CD4-positive, CD25-positive, alpha-beta regulatory T cell (primary cell): ENCODE data around the gene ADAMTS16. TPM values are rescaled to one million over a fixed set of nuclear protein-coding genes. Genes with fewer than 3 reads are reported as not detected.

ENCODE experiments used
- ATAC-seq, 2 donors: fragments of 150-1000 bp; cut with Tn5 transposase; one replicate each; pipeline ENCODE4 v1.10.0; 2021; ENCODE audit warnings: low read depth in 2 of 2, moderate number of reproducible peaks in 2 of 2, moderate library complexity in 1 of 2
- DNase-seq, 3 donors: peaks; one replicate each; pipeline versions ENCODE4 v3.0.0 to v3.0.0-alpha.2; 2012 to 2022; ENCODE audit warnings: mixed read lengths in 1 of 3
- H3K27ac ChIP-seq: one replicate; pipeline ENCODE4 v1.7.0; 2013; ENCODE audit warnings: mild to moderate bottlenecking, low read length; ENCODE audit not compliant: insufficient read depth, poor library complexity, severe bottlenecking
- H3K27me3 ChIP-seq: one replicate; pipeline ENCODE4 v1.7.0; 2013; ENCODE audit warnings: low read length; ENCODE audit not compliant: control insufficient read depth, insufficient read depth
- H3K36me3 ChIP-seq: one replicate; pipeline ENCODE4 v1.7.0; 2013; ENCODE audit warnings: mild to moderate bottlenecking, low read length, moderate library complexity; ENCODE audit not compliant: control insufficient read depth, insufficient read depth
- H3K4me1 ChIP-seq: 2 replicates; pipeline ENCODE4 v1.7.0; 2013; ENCODE audit warnings: mild to moderate bottlenecking, low read length; ENCODE audit not compliant: insufficient read depth, control insufficient read depth, poor library complexity, severe bottlenecking
- H3K4me3 ChIP-seq: one replicate; pipeline ENCODE4 v1.7.0; 2013; ENCODE audit warnings: low read depth, mild to moderate bottlenecking, low read length, moderate library complexity
- H3K9me3 ChIP-seq, 2 experiments: 1 replicate in 1 of 2; 2 replicates in 1 of 2; pipeline ENCODE4 v1.7.0; 2013; ENCODE audit warnings: low read length in 2 of 2, mild to moderate bottlenecking in 1 of 2, moderate library complexity in 1 of 2; ENCODE audit not compliant: control insufficient read depth in 2 of 2
- H3K27ac Mint-ChIP-seq, 3 donors: one replicate each; pipeline ENCODE4 v1.8.0; 2020 to 2022; ENCODE audit warnings: mild to moderate bottlenecking in 3 of 3, mixed read lengths in 3 of 3, moderate library complexity in 2 of 3
- H3K27me3 Mint-ChIP-seq: one replicate; pipeline ENCODE4 v1.8.0; 2022; ENCODE audit warnings: mild to moderate bottlenecking, mixed read lengths
- H3K36me3 Mint-ChIP-seq: one replicate; pipeline ENCODE4 v1.8.0; 2020; ENCODE audit warnings: mixed read lengths
- H3K4me1 Mint-ChIP-seq, 4 donors: one replicate each; pipeline ENCODE4 v1.8.0; 2020 to 2022; ENCODE audit warnings: mixed read lengths in 4 of 4, mild to moderate bottlenecking in 1 of 4
- H3K4me3 Mint-ChIP-seq, 4 donors: one replicate each; pipeline ENCODE4 v1.8.0; 2020 to 2022; ENCODE audit warnings: mild to moderate bottlenecking in 4 of 4, mixed read lengths in 4 of 4, moderate library complexity in 3 of 4
- H3K9me3 Mint-ChIP-seq, 7 donors: one replicate each; pipeline ENCODE4 v1.8.0; 2020 to 2022; ENCODE audit warnings: mixed read lengths in 7 of 7, mild to moderate bottlenecking in 3 of 7, moderate library complexity in 2 of 7
- polyA plus RNA-seq, 4 donors: library from polyadenylated mRNA; unstranded; fragments of 300-500 nt; fragmentation: Illumina TruSeq; gene quantifications; one replicate each; pipeline ENCODE4 v1.2.3, GENCODE V29; 2021
- total RNA-seq: library from RNA; stranded (reverse); gene quantifications from one replicate; pipeline ENCODE4 v1.2.3, GENCODE V29; 2022

The ADAMTS16 gene
- total and polyA plus RNA-seq, 5 donors from 2014 or later, result not detected

DNA sequence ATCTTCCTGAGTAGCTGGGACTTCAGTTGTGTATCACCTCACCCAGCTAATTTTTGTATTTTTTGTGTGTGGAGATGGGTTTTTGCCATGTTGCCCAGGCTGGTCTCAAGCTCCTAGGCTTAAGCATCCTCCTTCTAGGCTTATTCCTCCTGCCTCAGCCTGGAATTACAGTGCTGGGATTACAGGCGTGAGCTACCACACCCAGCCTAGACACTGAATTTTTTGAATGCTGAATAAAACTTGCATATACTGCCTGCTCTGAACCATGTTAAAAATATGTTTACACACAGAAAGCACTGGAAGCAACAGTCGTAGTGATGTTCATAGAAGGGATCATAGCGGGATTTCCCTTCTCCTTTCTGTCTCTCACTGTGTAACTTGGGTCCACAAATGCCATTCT, 161.0 kb downstream of the ADAMTS16 start:
- Mint-ChIP-seq H3K9me3 (peaks cover 0 to 16% (median 6%) of the 10 kb centered on the region in 7 donors), H3K27ac (no peak overlapping the region), H3K4me1 (no peaks in the 10 kb centered on the region), H3K27me3 (peaks cover 4% of the 10 kb centered on the region), H3K36me3 (no peaks in the 10 kb centered on the region), H3K4me3 (no peak overlapping the region)
- no peaks in the 10 kb centered on the region for H3K4me1 ChIP-seq
- ATAC-seq (no peak), DNase-seq (no peak)
- H3K36me3 ChIP-seq, result no peaks in the 10 kb centered on the region
- H3K9me3 ChIP-seq, result peaks cover 0 to 2% of the 10 kb centered on the region in 2 experiments
- H3K27me3 ChIP-seq, result no peaks in the 10 kb centered on the region
- no peak overlapping the region for H3K27ac ChIP-seq
- H3K4me3 ChIP-seq, result no peak overlapping the region

DNA sequence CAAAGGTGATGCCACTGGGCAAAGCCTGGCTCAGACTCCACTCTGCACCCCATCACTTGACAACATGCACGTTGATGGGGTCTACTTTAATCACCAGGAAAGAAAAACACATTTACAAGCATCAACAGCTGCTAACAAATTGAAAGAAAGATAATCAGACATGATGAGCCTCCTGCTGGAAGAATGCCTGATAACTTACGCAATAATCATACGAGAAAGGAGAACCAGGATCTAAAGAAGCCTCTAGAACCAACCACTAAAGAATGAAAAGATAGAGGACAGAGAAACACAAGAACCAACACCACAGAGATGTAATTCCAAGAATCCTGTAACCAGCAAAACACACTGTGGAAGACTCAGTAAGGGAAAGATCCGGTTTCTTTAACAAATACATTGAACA, 162.1 kb downstream of the ADAMTS16 start:
- Histone ChIP-seq H3K9me3 (peaks cover 0 to 2% of the 10 kb centered on the region in 2 experiments), H3K27me3 (no peaks in the 10 kb centered on the region), H3K4me3 (no peak overlapping the region), H3K36me3 (no peaks in the 10 kb centered on the region), H3K27ac (no peak overlapping the region), H3K4me1 (no peaks in the 10 kb centered on the region)
- ATAC-seq (no peak), DNase-seq (no peak)
- Mint-ChIP-seq H3K4me1 (no peaks in the 10 kb centered on the region), H3K27ac (no peak overlapping the region), H3K27me3 (peaks cover 4% of the 10 kb centered on the region), H3K4me3 (no peak overlapping the region), H3K36me3 (no peaks in the 10 kb centered on the region), H3K9me3 (peaks cover 0 to 16% (median 4%) of the 10 kb centered on the region in 7 donors)

DNA sequence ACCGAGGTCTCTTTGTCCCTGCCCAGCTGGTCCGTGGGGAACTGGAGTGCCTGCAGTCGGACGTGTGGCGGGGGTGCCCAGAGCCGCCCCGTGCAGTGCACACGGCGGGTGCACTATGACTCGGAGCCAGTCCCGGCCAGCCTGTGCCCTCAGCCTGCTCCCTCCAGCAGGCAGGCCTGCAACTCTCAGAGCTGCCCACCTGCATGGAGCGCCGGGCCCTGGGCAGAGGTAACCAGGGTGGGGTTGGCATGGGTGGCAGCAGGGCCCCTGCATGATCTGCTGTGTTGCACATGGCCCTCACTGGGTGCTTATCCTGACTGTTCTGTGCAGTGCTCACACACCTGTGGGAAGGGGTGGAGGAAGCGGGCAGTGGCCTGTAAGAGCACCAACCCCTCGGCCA, 163.1 kb downstream of the ADAMTS16 start:
- no peak overlapping the region for H3K4me3 ChIP-seq
- Mint-ChIP-seq H3K27me3 (peaks cover 4% of the 10 kb centered on the region), H3K27ac (no peak overlapping the region), H3K36me3 (no peaks in the 10 kb centered on the region), H3K4me3 (no peak overlapping the region), H3K4me1 (no peaks in the 10 kb centered on the region), H3K9me3 (peaks cover 0 to 16% (median 4%) of the 10 kb centered on the region in 7 donors)
- no peak for ATAC-seq
- no peak for DNase-seq
- no peaks in the 10 kb centered on the region for H3K4me1 ChIP-seq
- H3K36me3 ChIP-seq, result no peaks in the 10 kb centered on the region
- peaks cover 0 to 2% of the 10 kb centered on the region in 2 experiments for H3K9me3 ChIP-seq
- no peaks in the 10 kb centered on the region for H3K27me3 ChIP-seq
- no peak overlapping the region for H3K27ac ChIP-seq

DNA sequence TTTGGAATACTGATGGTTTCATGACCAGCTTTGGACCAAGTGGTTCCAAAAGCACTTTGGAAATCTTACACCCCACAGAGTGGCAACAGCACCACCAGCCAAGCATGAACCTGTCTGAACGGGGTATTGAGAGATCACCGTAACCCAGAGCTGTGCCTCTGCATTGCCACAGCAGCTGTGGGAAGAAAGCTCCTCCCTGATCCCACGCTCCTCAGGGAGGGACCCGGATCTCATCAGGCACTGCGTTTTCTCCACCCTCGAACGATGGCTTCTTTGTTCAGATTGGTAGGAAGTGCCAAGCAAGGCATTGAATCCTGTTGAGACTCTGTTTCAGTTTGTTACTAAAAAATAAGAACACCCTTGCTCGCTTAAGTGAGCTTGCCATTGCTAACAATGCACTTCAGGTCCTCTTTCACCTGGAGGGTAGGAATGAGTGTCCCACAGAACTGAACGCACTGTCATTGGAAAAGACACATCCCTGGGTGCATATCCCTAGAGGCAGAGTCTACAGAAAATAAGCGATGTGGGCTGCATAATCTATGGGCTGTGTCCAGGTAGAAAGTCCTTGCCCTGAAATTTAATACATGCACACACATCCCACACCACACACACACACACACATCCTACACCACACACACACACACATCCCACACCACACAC, 164.4 kb downstream of the ADAMTS16 start:
- H3K9me3 ChIP-seq, result peaks cover 0 to 2% of the 10 kb centered on the region in 2 experiments
- no peaks in the 10 kb centered on the region for H3K4me1 ChIP-seq
- no peak overlapping the region for H3K27ac Mint-ChIP-seq

DNA sequence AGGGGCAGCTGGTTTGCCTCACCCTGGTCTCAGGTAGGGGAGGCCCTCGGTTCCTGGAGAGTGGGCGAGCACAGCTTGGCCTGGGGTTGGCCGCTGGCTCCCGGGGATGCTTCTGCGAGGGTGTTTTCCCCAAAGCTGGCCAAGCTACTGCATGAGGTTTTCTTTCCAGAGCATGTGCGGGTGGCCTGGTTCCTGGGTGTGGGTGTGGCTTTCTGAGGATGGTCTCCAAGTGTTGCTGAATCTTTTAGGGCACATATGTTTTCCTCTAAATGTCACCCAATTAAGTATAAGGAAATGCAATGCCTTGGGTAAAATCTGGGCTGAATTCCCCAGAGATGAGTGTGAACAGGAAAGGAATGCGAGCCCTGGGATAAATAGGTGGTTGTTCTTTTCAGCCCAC, 166.6 kb downstream of the ADAMTS16 start:
- Mint-ChIP-seq H3K4me1 (no peaks in the 10 kb centered on the region), H3K36me3 (no peaks in the 10 kb centered on the region), H3K27me3 (no peaks in the 10 kb centered on the region), H3K4me3 (no peak overlapping the region), H3K9me3 (peaks cover 0 to 8% (median 4%) of the 10 kb centered on the region in 7 donors), H3K27ac (no peak overlapping the region)
- ATAC-seq, result no peak
- DNase-seq, result no peak
- H3K4me1 ChIP-seq, result no peaks in the 10 kb centered on the region
- H3K27ac ChIP-seq, result no peak overlapping the region
- H3K36me3 ChIP-seq, result no peaks in the 10 kb centered on the region
- no peaks in the 10 kb centered on the region for H3K27me3 ChIP-seq
- no peak overlapping the region for H3K4me3 ChIP-seq
- no peaks in the 10 kb centered on the region for H3K9me3 ChIP-seq

More for the DNA sequence above, 164.4 kb downstream of the ADAMTS16 start:
- H3K4me3 ChIP-seq, result no peak overlapping the region
- peak in 1 of 3 donors; percentile 20 for DNase-seq
- H3K27me3 ChIP-seq, result no peaks in the 10 kb centered on the region
- Mint-ChIP-seq H3K4me1 (no peaks in the 10 kb centered on the region), H3K9me3 (peaks cover 0 to 14% (median 4%) of the 10 kb centered on the region in 7 donors), H3K36me3 (no peaks in the 10 kb centered on the region), H3K4me3 (no peak overlapping the region), H3K27me3 (no peaks in the 10 kb centered on the region)
- H3K27ac ChIP-seq, result no peak overlapping the region
- H3K36me3 ChIP-seq, result no peaks in the 10 kb centered on the region
- ATAC-seq, result no peak

DNA sequence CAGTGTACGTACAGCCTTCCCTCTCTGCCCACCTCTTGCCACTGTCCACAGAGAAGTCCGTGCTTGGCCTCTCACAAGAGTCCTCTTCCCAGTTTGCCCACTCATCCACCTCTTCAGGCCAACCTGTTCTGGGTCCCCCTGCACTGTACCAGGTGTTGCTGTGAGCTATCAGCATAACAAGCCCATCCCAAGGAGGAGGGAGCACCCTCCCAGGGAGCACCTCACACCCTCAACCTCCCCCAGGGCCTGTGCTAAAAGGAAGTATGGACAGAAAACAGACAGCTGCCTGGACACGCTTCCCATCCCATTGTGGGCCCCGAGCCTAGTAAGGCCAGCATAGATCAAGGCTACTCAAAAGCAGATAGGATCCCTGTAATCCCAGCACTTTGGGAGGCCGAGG, 168.2 kb downstream of the ADAMTS16 start:
- no peak for DNase-seq
- no peak overlapping the region for H3K4me3 ChIP-seq
- no peaks in the 10 kb centered on the region for H3K27me3 ChIP-seq
- H3K4me3 Mint-ChIP-seq, result no peak overlapping the region
- no peak overlapping the region for H3K27ac Mint-ChIP-seq
- H3K4me1 ChIP-seq, result no peaks in the 10 kb centered on the region
- no peaks in the 10 kb centered on the region for H3K36me3 ChIP-seq
- H3K4me1 Mint-ChIP-seq, result no peaks in the 10 kb centered on the region
- no peak for ATAC-seq
- H3K9me3 Mint-ChIP-seq, result peaks cover 0 to 5% (median 0%) of the 10 kb centered on the region in 7 donors
- H3K27ac ChIP-seq, result no peak overlapping the region
- H3K27me3 Mint-ChIP-seq, result no peaks in the 10 kb centered on the region
- no peaks in the 10 kb centered on the region for H3K9me3 ChIP-seq
- H3K36me3 Mint-ChIP-seq, result no peaks in the 10 kb centered on the region

DNA sequence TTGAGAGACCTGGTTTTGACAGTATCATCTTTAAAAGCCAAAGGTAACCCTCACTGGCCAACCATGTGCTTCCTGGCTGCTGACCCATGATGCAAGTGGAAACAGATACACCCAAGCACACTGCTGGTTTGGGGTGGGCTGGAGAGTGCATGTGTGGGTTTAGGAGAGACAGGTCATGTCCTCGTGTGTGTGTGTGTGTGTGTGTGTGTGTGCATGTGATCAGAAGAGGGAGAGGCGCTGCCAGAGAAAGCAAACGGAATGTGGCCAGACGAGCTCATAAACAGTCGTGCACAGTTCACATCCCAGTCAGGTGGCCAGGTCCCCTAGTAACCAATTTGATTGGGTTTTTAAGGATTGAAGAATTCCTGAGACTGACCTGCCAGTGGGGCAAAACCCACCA, 169.5 kb downstream of the ADAMTS16 start:
- Histone ChIP-seq H3K27me3 (no peaks in the 10 kb centered on the region), H3K4me3 (no peak overlapping the region), H3K27ac (no peak overlapping the region), H3K36me3 (no peaks in the 10 kb centered on the region), H3K9me3 (no peaks in the 10 kb centered on the region), H3K4me1 (no peaks in the 10 kb centered on the region)
- H3K4me1 Mint-ChIP-seq, result no peaks in the 10 kb centered on the region
- DNase-seq (no peak), ATAC-seq (no peak)
- H3K27ac Mint-ChIP-seq, result no peak overlapping the region
- H3K27me3 Mint-ChIP-seq, result no peaks in the 10 kb centered on the region
- peaks cover under 1% of the 10 kb centered on the region for H3K36me3 Mint-ChIP-seq
- H3K4me3 Mint-ChIP-seq, result no peak overlapping the region
- H3K9me3 Mint-ChIP-seq, result peaks cover 0 to 6% (median 0%) of the 10 kb centered on the region in 7 donors

DNA sequence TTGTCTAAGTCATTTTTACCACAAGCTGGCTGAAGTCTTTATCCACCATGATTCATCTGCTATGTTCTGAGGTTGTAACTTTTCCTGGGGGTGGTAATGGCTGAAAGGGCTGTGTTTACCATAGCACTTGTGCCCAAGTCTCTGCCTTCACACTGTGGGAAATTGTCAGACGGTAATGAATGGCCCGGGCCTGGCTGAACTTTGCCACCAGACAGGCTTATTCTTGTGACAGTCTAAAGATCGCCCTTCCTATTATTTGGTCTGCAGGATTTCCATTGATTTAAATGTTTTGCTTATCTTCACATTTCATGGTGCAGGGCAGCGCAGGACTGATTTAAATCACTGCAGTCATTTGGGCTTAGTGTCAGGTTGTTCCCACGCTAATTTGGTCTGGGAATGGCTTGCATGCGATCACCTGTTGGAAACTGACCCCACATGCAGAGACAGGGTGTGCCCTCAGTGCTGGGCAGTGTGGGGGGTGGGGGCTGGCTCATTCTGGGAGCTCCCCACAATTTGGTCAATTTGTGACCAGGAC, 173.0 kb downstream of the ADAMTS16 start:
- no peak overlapping the region for H3K4me3 ChIP-seq
- H3K36me3 Mint-ChIP-seq, result peaks cover 4% of the 10 kb centered on the region
- no peaks in the 10 kb centered on the region for H3K4me1 ChIP-seq
- DNase-seq (no peak), ATAC-seq (no peak)
- no peak overlapping the region for H3K4me3 Mint-ChIP-seq
- no peaks in the 10 kb centered on the region for H3K36me3 ChIP-seq
- H3K9me3 Mint-ChIP-seq, result peaks cover 0 to 7% (median 2%) of the 10 kb centered on the region in 7 donors
- no peaks in the 10 kb centered on the region for H3K9me3 ChIP-seq
- no peaks in the 10 kb centered on the region for H3K27me3 Mint-ChIP-seq
- no peaks in the 10 kb centered on the region for H3K4me1 Mint-ChIP-seq
- no peaks in the 10 kb centered on the region for H3K27me3 ChIP-seq
- no peak overlapping the region for H3K27ac ChIP-seq
- H3K27ac Mint-ChIP-seq, result no peak overlapping the region
